ENCODE results near the gene BTN3A1. TPM values are rescaled to one million over a fixed set of nuclear protein-coding genes. Genes with fewer than 3 reads are reported as not detected.

Gene BTN3A1
- polyA plus RNA-seq, 2 of the 4 experiments (the other 2 are of a cell fraction) = 4.0 to 8.1 TPM

DNA sequence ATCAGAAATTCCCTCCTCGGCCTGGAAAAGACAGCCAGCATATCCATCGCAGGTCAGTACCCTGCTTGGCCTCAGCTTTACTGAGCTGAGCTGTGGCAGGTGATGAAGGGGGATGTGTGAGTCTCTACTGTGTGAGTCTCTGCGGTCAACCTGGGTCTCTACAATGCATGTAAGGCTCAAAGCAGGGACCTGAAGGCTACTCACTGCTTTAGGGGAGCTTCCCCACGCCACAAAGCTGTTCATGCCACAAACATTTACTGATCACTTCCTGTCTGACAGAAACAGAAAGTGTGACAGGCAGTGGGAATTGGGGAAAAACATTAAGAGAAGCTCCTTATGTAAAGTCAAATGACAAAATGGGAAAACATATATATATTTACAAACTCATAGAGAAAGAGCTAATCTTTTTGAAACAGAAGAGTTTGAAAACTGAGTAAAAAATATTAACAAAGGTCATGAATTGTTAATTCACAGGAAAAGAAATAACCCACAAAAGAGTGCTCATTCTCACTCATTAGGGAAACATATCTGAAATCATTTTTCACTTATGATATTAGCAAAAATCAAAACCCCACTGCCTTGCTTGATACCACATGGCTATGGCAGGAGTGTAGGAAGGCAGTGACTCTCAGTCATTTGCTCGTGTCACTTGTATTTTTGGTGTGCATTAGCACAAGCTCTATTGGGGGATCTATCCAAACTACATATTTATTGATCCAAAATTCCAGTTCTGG, 44.0 kb downstream of the BTN3A1 start:
- no peak for DNase-seq (ENCODE audit: low read depth in 1 of 2, low spot score in 1 of 2)
- no peak overlapping the region for H3K4me2 ChIP-seq
- ChIA-PET POLR2A (no interaction called here), CTCF (interaction anchor here (0.7 to 2.0 kb wide), 3 partner anchors 10 to 105 kb away, joined by 3 to 8 read pairs (median 4); no protein-coding TSS in a partner anchor)
- TF ChIP-seq, protein P1, sequence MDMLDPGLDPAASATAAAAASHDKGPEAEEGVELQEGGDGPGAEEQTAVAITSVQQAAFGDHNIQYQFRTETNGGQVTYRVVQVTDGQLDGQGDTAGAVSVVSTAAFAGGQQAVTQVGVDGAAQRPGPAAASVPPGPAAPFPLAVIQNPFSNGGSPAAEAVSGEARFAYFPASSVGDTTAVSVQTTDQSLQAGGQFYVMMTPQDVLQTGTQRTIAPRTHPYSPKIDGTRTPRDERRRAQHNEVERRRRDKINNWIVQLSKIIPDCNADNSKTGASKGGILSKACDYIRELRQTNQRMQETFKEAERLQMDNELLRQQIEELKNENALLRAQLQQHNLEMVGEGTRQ (IDR thresholded peaks at IDR 0.05) = no peak
- TF ChIP-seq MAX (IDR thresholded peaks at IDR 0.05) (no peak), FOSB (CRISPR knock-in tag; IDR thresholded peaks at IDR 0.05) (no peak), HOXA7 (CRISPR knock-in tag; IDR thresholded peaks at IDR 0.05) (no peak), SREBF2 (IDR thresholded peaks at IDR 0.05) (no peak), HMGXB4 (CRISPR knock-in tag; IDR thresholded peaks at IDR 0.05; ENCODE audit: borderline replicate concordance) (no peak), HDAC2 (IDR thresholded peaks at IDR 0.05) (no peak), MAFK (IDR thresholded peaks at IDR 0.05; ENCODE audit: partially characterized antibody) (no peak), SMC3 (IDR thresholded peaks at IDR 0.05) (no peak), ZNF302 (CRISPR knock-in tag; IDR thresholded peaks at IDR 0.05) (no peak), HOXB5 (CRISPR knock-in tag; IDR thresholded peaks at IDR 0.05) (no peak), TP53 (CRISPR knock-in tag; IDR thresholded peaks at IDR 0.05) (no peak), HEYL (CRISPR knock-in tag; IDR thresholded peaks at IDR 0.05) (no peak), GATA3 (IDR thresholded peaks at IDR 0.05; ENCODE audit: borderline replicate concordance) (no peak), JUNB (IDR thresholded peaks at IDR 0.05) (no peak), PHF8 (IDR thresholded peaks at IDR 0.05; ENCODE audit: borderline replicate concordance, low read depth) (no peak)
- TF ChIP-seq, protein P2, sequence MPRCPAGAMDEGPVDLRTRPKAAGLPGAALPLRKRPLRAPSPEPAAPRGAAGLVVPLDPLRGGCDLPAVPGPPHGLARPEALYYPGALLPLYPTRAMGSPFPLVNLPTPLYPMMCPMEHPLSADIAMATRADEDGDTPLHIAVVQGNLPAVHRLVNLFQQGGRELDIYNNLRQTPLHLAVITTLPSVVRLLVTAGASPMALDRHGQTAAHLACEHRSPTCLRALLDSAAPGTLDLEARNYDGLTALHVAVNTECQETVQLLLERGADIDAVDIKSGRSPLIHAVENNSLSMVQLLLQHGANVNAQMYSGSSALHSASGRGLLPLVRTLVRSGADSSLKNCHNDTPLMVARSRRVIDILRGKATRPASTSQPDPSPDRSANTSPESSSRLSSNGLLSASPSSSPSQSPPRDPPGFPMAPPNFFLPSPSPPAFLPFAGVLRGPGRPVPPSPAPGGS (IDR thresholded peaks at IDR 0.05) = no peak
- TF ChIP-seq, protein P3, sequence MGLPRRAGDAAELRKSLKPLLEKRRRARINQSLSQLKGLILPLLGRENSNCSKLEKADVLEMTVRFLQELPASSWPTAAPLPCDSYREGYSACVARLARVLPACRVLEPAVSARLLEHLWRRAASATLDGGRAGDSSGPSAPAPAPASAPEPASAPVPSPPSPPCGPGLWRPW (IDR thresholded peaks at IDR 0.05) = no peak
- no peak overlapping the region for H3K27ac ChIP-seq
- H3K4me3 ChIP-seq = no peak overlapping the region
- 57% methylated on average over 5 of the region's 5 CpGs for WGBS (ENCODE audit: missing lambda C conversion rate)
- no peak for ATAC-seq
- no peaks in the 10 kb centered on the region for H3K9me3 ChIP-seq
- no peak for FAIRE-seq
- peaks cover under 1% of the 10 kb centered on the region; the same call in 1 of the 3 replicates for H3K4me1 ChIP-seq

DNA sequence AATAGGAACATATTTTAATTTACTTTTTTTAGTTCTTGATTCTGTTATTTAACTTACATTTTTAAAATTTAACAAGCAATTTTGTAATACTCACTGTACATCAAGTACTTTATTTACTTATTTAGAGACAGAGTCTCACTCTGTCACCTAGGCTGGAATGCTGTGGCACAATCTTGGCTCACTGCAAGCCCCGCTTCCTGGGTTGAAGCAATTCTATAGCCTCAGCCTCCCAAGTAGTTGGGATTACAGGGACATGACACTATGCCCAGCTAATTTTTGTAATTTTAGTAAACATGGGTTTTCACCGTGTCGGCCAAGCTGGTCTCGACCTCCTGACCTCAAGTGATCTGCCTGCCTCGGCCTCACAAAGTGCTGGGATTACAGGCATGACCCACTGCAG, 45.2 kb downstream of the BTN3A1 start:
- DNase-seq (ENCODE audit: low read depth in 1 of 2, low spot score in 1 of 2) = no peak
- no peaks in the 10 kb centered on the region for H3K4me1 ChIP-seq
- ATAC-seq = no peak
- CTCF ChIA-PET = no interaction called here
- no peak overlapping the region for H3K27ac ChIP-seq
- no peaks in the 10 kb centered on the region for H3K9me3 ChIP-seq
- POLR2A ChIA-PET = no interaction called here
- no peak overlapping the region for H3K4me3 ChIP-seq
- whole genome bisulfite sequencing (ENCODE audit: missing lambda C conversion rate) = 90% methylated on average over 5 of the region's 5 CpGs
- no peak for FAIRE-seq
- TF ChIP-seq NFE2L2 (conservative IDR thresholded peaks at IDR 0.05; ENCODE audit: low read length) = no peak
- TF ChIP-seq CBX2 (IDR thresholded peaks at IDR 0.05; ENCODE audit: borderline replicate concordance, low read depth) = no peak
- TF ChIP-seq CHD4 (IDR thresholded peaks at IDR 0.05; ENCODE audit: borderline replicate concordance) = no peak
- TF ChIP-seq ZNF302 (CRISPR knock-in tag; IDR thresholded peaks at IDR 0.05) = no peak
- TF ChIP-seq BHLHE40 (IDR thresholded peaks at IDR 0.05; ENCODE audit: low read depth, low read length) = no peak
- no peak for TF ChIP-seq RAD21 (conservative IDR thresholded peaks at IDR 0.05 in 1 of 2, IDR thresholded peaks at IDR 0.05 in 1 of 2)
- no peak for TF ChIP-seq RFX5 (IDR thresholded peaks at IDR 0.05)
- TF ChIP-seq GATA3 (IDR thresholded peaks at IDR 0.05; ENCODE audit: borderline replicate concordance) = no peak
- no peak for TF ChIP-seq CHD2 (IDR thresholded peaks at IDR 0.05; ENCODE audit: low read length, partially characterized antibody)
- TF ChIP-seq RCOR1 (IDR thresholded peaks at IDR 0.05; ENCODE audit: low read depth, low read length) = no peak
- no peak for TF ChIP-seq JUNB (IDR thresholded peaks at IDR 0.05)
- no peak for TF ChIP-seq HDAC2 (IDR thresholded peaks at IDR 0.05)
- no peak for TF ChIP-seq HOXB5 (CRISPR knock-in tag; IDR thresholded peaks at IDR 0.05)
- no peak for TF ChIP-seq NPAS2 (CRISPR knock-in tag; IDR thresholded peaks at IDR 0.05; ENCODE audit: borderline replicate concordance)
- TF ChIP-seq, protein P1 (IDR thresholded peaks at IDR 0.05) = no peak
- TF ChIP-seq, protein P4, sequence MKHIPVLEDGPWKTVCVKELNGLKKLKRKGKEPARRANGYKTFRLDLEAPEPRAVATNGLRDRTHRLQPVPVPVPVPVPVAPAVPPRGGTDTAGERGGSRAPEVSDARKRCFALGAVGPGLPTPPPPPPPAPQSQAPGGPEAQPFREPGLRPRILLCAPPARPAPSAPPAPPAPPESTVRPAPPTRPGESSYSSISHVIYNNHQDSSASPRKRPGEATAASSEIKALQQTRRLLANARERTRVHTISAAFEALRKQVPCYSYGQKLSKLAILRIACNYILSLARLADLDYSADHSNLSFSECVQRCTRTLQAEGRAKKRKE (CRISPR knock-in tag; IDR thresholded peaks at IDR 0.05; ENCODE audit: low read depth) = no peak
- no peak for TF ChIP-seq JUN (IDR thresholded peaks at IDR 0.05)
- no peak for TF ChIP-seq RNF2 (IDR thresholded peaks at IDR 0.05; ENCODE audit: borderline replicate concordance, low read depth)
- TF ChIP-seq CBX8 (IDR thresholded peaks at IDR 0.05) = no peak
- no peak for TF ChIP-seq PHF8 (IDR thresholded peaks at IDR 0.05; ENCODE audit: borderline replicate concordance, low read depth)
- no peak overlapping the region for H3K4me2 ChIP-seq

Data from A549 (cell line).